ENCODE measurements around the gene REEP3. TPM values are rescaled to one million over a fixed set of nuclear protein-coding genes. Genes with fewer than 3 reads are reported as not detected.
A peak's percentile ranks its signal among the peaks of the same experiment; 100 is the strongest.
"Not testable (repeated sequence)": the region's sequence is repeated elsewhere in the genome, so short reads cannot be mapped to it uniquely, and the experiment has no call there.

The REEP3 gene
- total RNA-seq, 4 donors from 2014 or later, result 45.9 to 67.4 (median 63.3) TPM

DNA sequence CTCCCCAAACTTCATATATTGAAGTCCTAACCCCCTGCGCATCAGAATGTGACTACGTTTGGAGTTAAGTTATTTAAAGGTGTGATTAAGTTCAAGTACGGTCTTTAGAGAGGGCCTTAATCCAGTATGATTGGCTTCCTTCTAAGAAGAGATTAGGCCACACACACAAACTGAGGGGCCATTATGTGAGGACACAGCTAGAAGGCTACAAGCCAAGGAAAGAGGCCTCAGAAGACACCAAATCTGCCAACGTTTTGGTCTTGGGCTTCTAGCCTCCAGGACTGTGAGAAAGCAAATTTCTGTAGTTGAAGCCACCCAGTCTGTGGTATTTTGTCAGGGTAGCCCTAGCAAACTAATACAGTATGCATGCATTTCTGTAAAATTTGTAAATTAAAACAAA lies 41.7 kb downstream of the REEP3 start:
- Histone ChIP-seq H3K9me3 (no peaks in the 10 kb centered on the region), H3K27ac (no peak overlapping the region), H3K4me3 (no peak overlapping the region), H3K4me1 (peaks cover 0 to 11% (median 0%) of the 10 kb centered on the region in 4 donors), H3K27me3 (no peaks in the 10 kb centered on the region), H3K36me3 (peaks cover 0 to 7% (median 0%) of the 10 kb centered on the region in 3 donors)
- TF ChIP-seq, protein P1, sequence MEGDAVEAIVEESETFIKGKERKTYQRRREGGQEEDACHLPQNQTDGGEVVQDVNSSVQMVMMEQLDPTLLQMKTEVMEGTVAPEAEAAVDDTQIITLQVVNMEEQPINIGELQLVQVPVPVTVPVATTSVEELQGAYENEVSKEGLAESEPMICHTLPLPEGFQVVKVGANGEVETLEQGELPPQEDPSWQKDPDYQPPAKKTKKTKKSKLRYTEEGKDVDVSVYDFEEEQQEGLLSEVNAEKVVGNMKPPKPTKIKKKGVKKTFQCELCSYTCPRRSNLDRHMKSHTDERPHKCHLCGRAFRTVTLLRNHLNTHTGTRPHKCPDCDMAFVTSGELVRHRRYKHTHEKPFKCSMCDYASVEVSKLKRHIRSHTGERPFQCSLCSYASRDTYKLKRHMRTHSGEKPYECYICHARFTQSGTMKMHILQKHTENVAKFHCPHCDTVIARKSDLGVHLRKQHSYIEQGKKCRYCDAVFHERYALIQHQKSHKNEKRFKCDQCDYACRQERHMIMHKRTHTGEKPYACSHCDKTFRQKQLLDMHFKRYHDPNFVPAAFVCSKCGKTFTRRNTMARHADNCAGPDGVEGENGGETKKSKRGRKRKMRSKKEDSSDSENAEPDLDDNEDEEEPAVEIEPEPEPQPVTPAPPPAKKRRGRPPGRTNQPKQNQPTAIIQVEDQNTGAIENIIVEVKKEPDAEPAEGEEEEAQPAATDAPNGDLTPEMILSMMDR (IDR thresholded peaks at IDR 0.05), result no peak
- no peak for TF ChIP-seq EP300 (IDR thresholded peaks at IDR 0.05)
- no peak for TF ChIP-seq POLR2A (IDR thresholded peaks at IDR 0.05)
- DNase-seq (ENCODE audit: low spot score in 2 of 2), result no peak
- 77 to 79% methylated on average over 4 of the region's 4 CpGs for WGBS, 2 donors

DNA sequence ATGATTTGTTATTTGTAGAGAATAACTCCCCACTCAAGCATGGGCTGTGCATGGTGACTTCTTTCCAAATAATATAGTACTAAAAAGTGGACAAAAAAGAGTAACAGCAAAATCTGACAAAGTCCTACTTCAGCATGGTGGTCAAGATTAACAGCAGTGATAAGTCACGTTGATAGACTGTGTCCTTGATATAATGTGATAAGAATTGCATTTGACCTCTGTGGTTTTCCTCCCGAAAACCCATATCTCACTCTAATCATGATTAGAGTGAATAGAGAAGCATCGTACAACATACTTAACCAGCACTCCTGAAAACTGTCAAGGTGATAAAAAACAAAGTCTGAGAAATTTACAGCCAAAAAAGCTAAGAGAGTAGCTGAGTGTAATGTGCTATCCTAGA lies 42.4 kb downstream of the REEP3 start:
- no peaks in the 10 kb centered on the region for H3K9me3 ChIP-seq
- H3K36me3 ChIP-seq, result peaks cover 0 to 13% (median 0%) of the 10 kb centered on the region in 3 donors
- no peak overlapping the region for H3K4me3 ChIP-seq
- no peak overlapping the region for H3K27ac ChIP-seq
- TF ChIP-seq, protein P1 (IDR thresholded peaks at IDR 0.05), result no peak
- TF ChIP-seq POLR2A (IDR thresholded peaks at IDR 0.05), result no peak
- no peak for TF ChIP-seq EP300 (IDR thresholded peaks at IDR 0.05)
- no peaks in the 10 kb centered on the region for H3K27me3 ChIP-seq
- no peak for DNase-seq (ENCODE audit: low spot score in 2 of 2)
- 82 to 85% methylated on average over 3 of the region's 3 CpGs for WGBS, 2 donors
- H3K4me1 ChIP-seq, result peaks cover 0 to 4% (median 0%) of the 10 kb centered on the region in 4 donors

DNA sequence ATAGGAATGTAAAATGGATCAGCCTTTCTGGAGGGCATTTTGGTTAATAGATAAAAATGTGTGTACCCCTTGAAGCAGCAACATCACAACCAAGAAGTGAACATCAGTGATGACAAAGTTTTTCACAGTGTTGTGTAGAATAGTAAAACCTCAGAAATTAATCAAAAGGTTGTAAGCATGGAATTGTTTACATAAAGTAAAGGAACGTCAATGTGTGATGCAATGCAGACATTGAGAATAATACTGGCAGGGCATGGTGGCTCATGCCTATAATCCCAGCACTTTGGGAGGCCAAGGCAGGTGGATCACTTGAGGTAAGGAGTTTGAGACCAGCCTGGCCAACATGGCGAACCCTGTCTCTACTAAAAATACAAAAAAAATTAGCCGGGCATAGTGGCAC lies 43.5 kb downstream of the REEP3 start:
- WGBS, 2 donors, result 91 to 95% methylated on average over 3 of the region's 3 CpGs
- peaks cover 0 to 13% (median 0%) of the 10 kb centered on the region in 3 donors for H3K36me3 ChIP-seq

DNA sequence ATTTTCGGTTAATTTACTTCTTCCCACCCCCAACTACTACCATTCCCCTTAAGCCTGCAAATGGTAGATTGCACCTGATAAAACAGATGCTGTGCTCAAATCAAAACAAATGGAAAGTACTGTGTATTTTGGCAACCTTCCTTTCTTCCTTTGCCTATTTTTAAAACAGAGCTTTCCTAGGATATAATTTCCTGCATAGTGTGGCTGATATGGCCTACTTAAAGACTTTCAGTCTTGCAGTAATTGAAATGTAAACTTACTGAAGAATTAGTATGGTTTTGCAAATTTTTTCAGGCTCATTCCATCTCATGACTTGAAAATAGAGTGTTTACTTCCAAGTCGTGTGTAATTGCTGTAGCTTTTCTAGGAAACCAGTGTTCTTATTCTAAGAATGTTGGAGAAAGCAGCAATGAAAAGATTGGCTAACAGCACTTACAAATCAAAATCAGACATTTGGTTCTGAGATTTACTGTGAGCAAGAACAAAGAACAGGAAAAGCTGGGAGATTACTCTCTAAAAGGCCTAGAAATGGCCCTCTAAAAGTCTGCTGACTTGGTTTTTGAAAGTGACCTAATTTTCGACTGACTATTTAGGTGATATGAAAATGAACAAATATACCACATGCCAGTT lies 52.0 kb downstream of the REEP3 start:
- TF ChIP-seq EP300 (IDR thresholded peaks at IDR 0.05) (peak; percentile 52 to 80), POLR2A (IDR thresholded peaks at IDR 0.05) (no peak)
- TF ChIP-seq, protein P1 (IDR thresholded peaks at IDR 0.05), result no peak
- H3K9me3 ChIP-seq, result no peaks in the 10 kb centered on the region
- H3K27ac ChIP-seq, result peak overlapping the region; percentile 29 to 75 (median 67)
- H3K36me3 ChIP-seq, result peaks cover 0 to 27% (median 0%) of the 10 kb centered on the region in 3 donors
- no peak overlapping the region for H3K4me3 ChIP-seq
- H3K4me1 ChIP-seq, result peaks cover 4 to 48% (median 27%) of the 10 kb centered on the region in 4 donors
- WGBS, 2 donors, result 20 to 21% methylated on average over 3 of the region's 3 CpGs
- no peak for DNase-seq (ENCODE audit: low spot score in 2 of 2)
- no peaks in the 10 kb centered on the region for H3K27me3 ChIP-seq

More for the DNA sequence above, 43.5 kb downstream of the REEP3 start:
- not testable (repeated sequence) for H3K4me3 ChIP-seq; H3K9me3 ChIP-seq; H3K4me1 ChIP-seq; H3K27ac ChIP-seq; DNase-seq (ENCODE audit: low spot score in 2 of 2); H3K27me3 ChIP-seq

DNA sequence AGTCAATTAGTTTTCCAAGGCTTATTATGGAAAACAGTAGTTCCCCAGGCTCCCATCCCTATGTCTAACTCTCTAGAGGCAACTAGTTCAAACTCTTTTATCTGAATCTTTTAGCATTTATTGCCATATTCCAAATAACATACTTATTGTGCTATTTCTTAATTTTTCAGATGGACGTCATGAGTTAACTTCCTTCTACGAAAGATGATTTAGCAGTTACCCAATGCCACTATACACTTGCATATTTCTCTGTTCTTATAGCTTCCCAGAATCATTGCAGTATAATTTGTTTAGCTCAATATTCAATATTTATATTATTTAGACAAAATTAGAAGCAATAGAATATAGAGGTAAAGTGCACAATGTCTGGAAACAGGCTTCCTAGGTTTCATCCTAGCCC lies 52.8 kb downstream of the REEP3 start:
- Histone ChIP-seq H3K4me3 (no peak overlapping the region), H3K27me3 (no peaks in the 10 kb centered on the region), H3K9me3 (no peaks in the 10 kb centered on the region), H3K36me3 (peaks cover 0 to 25% (median 0%) of the 10 kb centered on the region in 3 donors), H3K4me1 (peaks cover 4 to 49% (median 27%) of the 10 kb centered on the region in 4 donors), H3K27ac (peak overlapping the region; percentile 29 to 75 (median 67))
- no peak for DNase-seq (ENCODE audit: low spot score in 2 of 2)
- WGBS, 2 donors, result 23 to 36% methylated on average over 2 of the region's 2 CpGs
- TF ChIP-seq, protein P1 (IDR thresholded peaks at IDR 0.05), result no peak
- TF ChIP-seq POLR2A (IDR thresholded peaks at IDR 0.05) (no peak), EP300 (IDR thresholded peaks at IDR 0.05) (no peak)
